Natural killer cell (primary cell): ENCODE results near the gene NSUN3. TPM values are rescaled to one million over a fixed set of nuclear protein-coding genes. Genes with fewer than 3 reads are reported as not detected.

Experiments used
- ATAC-seq, 3 donors: fragments of 150-1000 bp in 2 of 3; fragments of 200-7000 bp in 1 of 3; cut with Tn5 transposase; 1 replicate in 1 of 3; 2 replicates in 2 of 3; pipeline ENCODE4 v1.10.0; 2021; ENCODE audit warnings: mild to moderate bottlenecking in 2 of 3, moderate library complexity in 2 of 3
- DNase-seq, 2 donors: peaks; one replicate each; pipeline versions ENCODE4 v3.0.0 to v3.0.0-alpha.2; 2013 to 2021; ENCODE audit warnings: mixed read lengths in 1 of 2
- H3K27ac ChIP-seq: one replicate; pipeline ENCODE4 v1.5.1; 2013; ENCODE audit warnings: mild to moderate bottlenecking, low read length
- H3K27me3 ChIP-seq: one replicate; pipeline ENCODE4 v1.6.1; 2013; ENCODE audit warnings: low read length; ENCODE audit not compliant: control insufficient read depth, insufficient read depth
- H3K36me3 ChIP-seq: one replicate; pipeline ENCODE4 v1.6.1; 2013; ENCODE audit warnings: low read length; ENCODE audit not compliant: control insufficient read depth, insufficient read depth
- H3K4me1 ChIP-seq: one replicate; pipeline ENCODE4 v1.6.1; 2013; ENCODE audit warnings: low read length; ENCODE audit not compliant: control insufficient read depth, insufficient read depth
- H3K4me3 ChIP-seq: one replicate; pipeline ENCODE4 v1.5.1; 2013; ENCODE audit warnings: low read length
- H3K9me3 ChIP-seq: one replicate; pipeline ENCODE4 v1.6.1; 2013; ENCODE audit warnings: low read length; ENCODE audit not compliant: control insufficient read depth, insufficient read depth
- H3K27ac Mint-ChIP-seq, 2 donors: one replicate each; pipeline ENCODE4 v1.8.0; 2022; ENCODE audit warnings: mild to moderate bottlenecking in 2 of 2, mixed read lengths in 2 of 2, moderate library complexity in 1 of 2
- H3K27me3 Mint-ChIP-seq, 2 donors: one replicate each; pipeline ENCODE4 v1.8.0; 2022; ENCODE audit warnings: low read depth in 2 of 2, mixed read lengths in 2 of 2
- H3K36me3 Mint-ChIP-seq: one replicate; pipeline ENCODE4 v1.8.0; 2022; ENCODE audit warnings: mixed read lengths
- H3K4me1 Mint-ChIP-seq, 2 donors: one replicate each; pipeline ENCODE4 v1.8.0; 2022; ENCODE audit warnings: mixed read lengths in 2 of 2
- H3K4me3 Mint-ChIP-seq: one replicate; pipeline ENCODE4 v1.8.0; 2022; ENCODE audit warnings: mild to moderate bottlenecking, moderate library complexity, mixed read lengths
- H3K9me3 Mint-ChIP-seq, 2 donors: one replicate each; pipeline ENCODE4 v1.8.0; 2022; ENCODE audit warnings: mixed read lengths in 2 of 2
- WGBS: methylation state at CpG from one replicate; pipeline ENCODE4 v1.1.7; 2013; ENCODE audit warnings: missing lambda C conversion rate; ENCODE audit not compliant: insufficient coverage; 5-methylcytosine and 5-hydroxymethylcytosine counted together
- intact Hi-C: fragments of 100-400 bp; cut with micrococcal nuclease; formaldehyde crosslinking; loops from one replicate; pipeline ENCODE4 v1.14.2; 2022
- total RNA-seq, 4 donors: library from RNA; stranded (reverse); fragments of 120-200 nt in 1 of 4; gene quantifications; one replicate each; pipeline versions ENCODE4 v1.2.3 to v1.2.4, GENCODE V29; 2013 to 2022
- TF ChIP-seq, protein P1 (sequence below): fragments of 200-600 bp; IDR thresholded peaks from one replicate; pipeline ENCODE4 v1.8.0; 2022; ENCODE audit warnings: antibody characterized with exemption

Gene NSUN3
- total RNA-seq, 3 donors from 2014 or later (not counting 1 experiment from before 2014, with no cell fraction given): 24.0 to 32.4 (median 28.6) TPM

DNA sequence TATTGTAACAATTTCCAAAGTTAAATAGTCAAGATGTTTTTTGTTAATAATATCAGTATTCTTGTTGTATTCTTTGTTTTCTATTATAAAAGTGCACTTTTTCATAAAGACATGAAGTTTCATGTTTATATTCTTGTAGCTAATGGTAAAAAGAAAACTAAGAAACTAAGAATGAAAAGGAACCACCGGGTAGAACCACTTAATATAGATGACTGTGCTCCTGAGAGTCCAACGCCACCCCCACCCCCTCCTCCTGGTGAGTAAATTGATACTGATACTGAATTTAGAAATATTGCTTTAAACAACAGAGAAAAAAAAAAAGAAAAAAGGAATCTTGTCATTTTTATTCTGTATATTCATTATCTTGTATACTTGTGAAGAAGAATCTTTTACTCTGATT lies 13.6 kb upstream of the NSUN3 start:
- Histone ChIP-seq H3K4me1 (no peaks in the 10 kb centered on the region), H3K27me3 (no peaks in the 10 kb centered on the region), H3K9me3 (no peaks in the 10 kb centered on the region), H3K4me3 (no peak overlapping the region), H3K27ac (no peak overlapping the region), H3K36me3 (no peaks in the 10 kb centered on the region)
- no peak for DNase-seq
- intact Hi-C loops: no loop called here
- Mint-ChIP-seq H3K27ac (no peak overlapping the region), H3K4me3 (no peak overlapping the region), H3K9me3 (no peaks in the 10 kb centered on the region), H3K4me1 (no peaks in the 10 kb centered on the region), H3K27me3 (no peaks in the 10 kb centered on the region), H3K36me3 (no peaks in the 10 kb centered on the region)
- WGBS: no CpG with 5 or more reads among the region's 2 CpGs
- TF ChIP-seq, protein P1, sequence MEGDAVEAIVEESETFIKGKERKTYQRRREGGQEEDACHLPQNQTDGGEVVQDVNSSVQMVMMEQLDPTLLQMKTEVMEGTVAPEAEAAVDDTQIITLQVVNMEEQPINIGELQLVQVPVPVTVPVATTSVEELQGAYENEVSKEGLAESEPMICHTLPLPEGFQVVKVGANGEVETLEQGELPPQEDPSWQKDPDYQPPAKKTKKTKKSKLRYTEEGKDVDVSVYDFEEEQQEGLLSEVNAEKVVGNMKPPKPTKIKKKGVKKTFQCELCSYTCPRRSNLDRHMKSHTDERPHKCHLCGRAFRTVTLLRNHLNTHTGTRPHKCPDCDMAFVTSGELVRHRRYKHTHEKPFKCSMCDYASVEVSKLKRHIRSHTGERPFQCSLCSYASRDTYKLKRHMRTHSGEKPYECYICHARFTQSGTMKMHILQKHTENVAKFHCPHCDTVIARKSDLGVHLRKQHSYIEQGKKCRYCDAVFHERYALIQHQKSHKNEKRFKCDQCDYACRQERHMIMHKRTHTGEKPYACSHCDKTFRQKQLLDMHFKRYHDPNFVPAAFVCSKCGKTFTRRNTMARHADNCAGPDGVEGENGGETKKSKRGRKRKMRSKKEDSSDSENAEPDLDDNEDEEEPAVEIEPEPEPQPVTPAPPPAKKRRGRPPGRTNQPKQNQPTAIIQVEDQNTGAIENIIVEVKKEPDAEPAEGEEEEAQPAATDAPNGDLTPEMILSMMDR: no peak
- ATAC-seq: no peak

DNA sequence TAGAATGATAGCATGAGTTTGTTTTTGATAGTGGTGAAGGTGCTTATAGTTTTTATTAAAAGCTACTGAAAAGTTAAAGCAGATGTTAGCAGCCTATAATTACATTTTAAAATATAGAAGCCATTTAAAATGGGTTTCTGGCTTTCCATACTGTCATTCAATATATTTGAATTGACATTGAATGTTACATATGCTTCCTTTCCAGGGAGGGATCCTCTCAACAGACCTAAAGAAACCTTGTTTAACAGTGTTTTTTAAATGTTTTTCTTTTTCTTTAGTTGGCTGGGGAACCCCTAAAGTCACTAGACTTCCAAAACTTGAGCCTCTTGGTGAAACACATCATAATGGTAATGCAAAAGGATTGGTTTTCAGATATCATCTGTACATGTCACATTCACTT lies 12.3 kb upstream of the NSUN3 start:
- H3K4me1 Mint-ChIP-seq: no peaks in the 10 kb centered on the region
- no peaks in the 10 kb centered on the region for H3K27me3 Mint-ChIP-seq

DNA sequence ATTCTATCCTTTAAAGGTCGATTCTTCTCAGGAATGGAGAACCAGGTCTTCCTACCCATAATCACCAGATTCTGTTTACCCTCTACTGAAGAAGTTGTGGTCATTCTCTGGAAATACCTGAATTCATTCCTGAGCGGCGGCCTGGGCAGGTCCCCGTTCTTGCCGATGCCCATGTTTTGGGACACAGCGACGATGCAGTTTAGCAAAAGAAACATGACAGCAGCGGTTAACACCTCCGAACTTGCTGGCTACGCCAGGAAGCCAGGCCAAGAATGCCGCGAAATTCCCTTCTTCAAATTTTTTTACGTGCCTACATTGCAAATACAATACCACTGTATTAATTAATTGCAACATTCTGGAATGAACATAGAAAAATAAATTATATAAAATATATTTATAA lies 1.6 kb upstream of the NSUN3 start:
- no peak overlapping the region for H3K27ac ChIP-seq
- Mint-ChIP-seq H3K9me3 (no peaks in the 10 kb centered on the region), H3K27me3 (no peaks in the 10 kb centered on the region), H3K4me1 (peaks cover 23 to 30% of the 10 kb centered on the region in 2 donors), H3K27ac (no peak overlapping the region), H3K36me3 (no peaks in the 10 kb centered on the region), H3K4me3 (no peak overlapping the region)
- ATAC-seq (no peak), DNase-seq (no peak)
- H3K4me1 ChIP-seq: peaks cover 7% of the 10 kb centered on the region
- intact Hi-C loops: no loop called here
- H3K9me3 ChIP-seq: no peaks in the 10 kb centered on the region
- no peak overlapping the region for H3K4me3 ChIP-seq
- TF ChIP-seq, protein P1: no peak
- no peaks in the 10 kb centered on the region for H3K27me3 ChIP-seq
- peaks cover 5% of the 10 kb centered on the region for H3K36me3 ChIP-seq
- 95% methylated on average over 10 of the region's 13 CpGs for WGBS

More for the DNA sequence above, 12.3 kb upstream of the NSUN3 start:
- DNase-seq (no peak), ATAC-seq (no peak)
- no peak overlapping the region for H3K27ac ChIP-seq
- no peaks in the 10 kb centered on the region for H3K9me3 Mint-ChIP-seq
- H3K4me3 ChIP-seq: no peak overlapping the region
- H3K4me3 Mint-ChIP-seq: no peak overlapping the region
- H3K36me3 Mint-ChIP-seq: no peaks in the 10 kb centered on the region
- intact Hi-C loops: no loop called here
- H3K36me3 ChIP-seq: no peaks in the 10 kb centered on the region
- H3K9me3 ChIP-seq: no peaks in the 10 kb centered on the region
- no peaks in the 10 kb centered on the region for H3K27me3 ChIP-seq
- no peak overlapping the region for H3K27ac Mint-ChIP-seq
- TF ChIP-seq, protein P1: no peak
- H3K4me1 ChIP-seq: no peaks in the 10 kb centered on the region

DNA sequence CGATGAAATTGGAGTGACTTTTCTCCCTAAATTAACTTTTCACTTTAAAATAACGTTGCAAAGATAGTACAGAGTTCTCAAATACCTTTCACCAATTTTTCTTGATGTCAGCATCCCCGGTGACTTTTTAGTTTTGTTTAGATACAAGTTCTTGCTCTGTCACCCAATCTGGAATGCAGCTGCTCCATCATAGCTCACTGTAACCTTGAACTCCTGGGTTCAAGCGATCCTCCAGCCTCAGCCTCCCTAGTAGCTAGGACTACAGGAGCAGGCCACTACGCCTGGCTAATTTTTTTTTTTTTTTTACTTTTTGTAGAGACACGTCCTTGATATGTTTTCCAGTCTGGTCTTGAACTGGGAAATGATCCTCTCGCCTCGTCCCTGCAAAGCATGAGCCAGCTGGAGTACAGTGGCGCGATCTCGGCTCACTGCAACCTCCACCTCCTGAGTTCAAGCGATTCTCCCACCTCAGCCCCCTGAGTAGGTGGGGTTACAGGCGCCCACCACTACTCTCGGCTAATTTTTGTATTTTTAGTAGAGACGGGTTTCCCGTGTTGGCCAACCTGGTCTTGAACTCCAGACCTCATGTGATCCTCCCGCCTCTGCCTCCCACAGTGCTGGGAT lies 747 bp downstream of the NSUN3 start:
- Histone ChIP-seq H3K4me1 (peaks cover 7% of the 10 kb centered on the region), H3K4me3 (peak overlapping the region; percentile 89)

More for the DNA sequence above, 747 bp downstream of the NSUN3 start:
- Mint-ChIP-seq H3K27me3 (no peaks in the 10 kb centered on the region), H3K4me1 (peaks cover 45 to 47% of the 10 kb centered on the region in 2 donors), H3K4me3 (peak overlapping the region; percentile 98), H3K36me3 (peaks cover 9% of the 10 kb centered on the region), H3K9me3 (no peaks in the 10 kb centered on the region), H3K27ac (peak overlapping the region; percentile 99)
- TF ChIP-seq, protein P1: no peak
- Histone ChIP-seq H3K9me3 (no peaks in the 10 kb centered on the region), H3K27ac (peak overlapping the region; percentile 98), H3K27me3 (no peaks in the 10 kb centered on the region), H3K36me3 (peaks cover 17% of the 10 kb centered on the region)
- no peak for DNase-seq
- intact Hi-C loops: loop anchor here (1.0 kb wide), 1 partner anchor 83 kb away; the partner anchor contains the start of gene ARL13B
- no peak for ATAC-seq
- 51% methylated on average over 14 of the region's 17 CpGs for WGBS
